Astrocyte (in vitro differentiated cells and primary cell): ENCODE results near the gene PPP2R5C.

Experiments
- EZH2 ChIP-seq: IDR thresholded peaks from 2 replicates; pipeline ENCODE4 v1.6.1; 2012; ENCODE audit warnings: mild to moderate bottlenecking, low read length, inconsistent platforms; ENCODE audit not compliant: insufficient read depth
- TF ChIP-seq, protein P1 (sequence below): IDR thresholded peaks from 2 replicates; pipeline ENCODE4 v1.5.1; 2011; ENCODE audit warnings: low read depth, mild to moderate bottlenecking, inconsistent platforms, low read length, moderate library complexity; ENCODE audit not compliant: insufficient read depth

DNA sequence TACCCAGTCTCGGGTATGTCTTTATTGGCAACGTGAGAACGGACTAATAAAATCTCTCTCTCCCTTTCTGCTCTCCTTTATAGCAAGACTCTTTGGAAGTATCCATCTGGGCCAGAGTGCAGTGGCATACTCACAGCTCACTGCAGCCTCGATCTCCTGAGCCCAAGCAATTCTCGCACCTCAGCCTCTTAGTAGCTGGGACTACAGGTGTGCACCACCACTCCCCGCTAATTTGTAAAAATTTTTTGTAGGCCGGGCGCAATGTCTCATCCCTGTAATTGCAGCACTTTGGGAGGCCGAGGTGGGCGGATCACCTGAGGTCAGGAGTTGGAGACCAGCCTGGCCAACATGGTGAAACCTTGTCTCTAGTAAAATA lies 33.2 kb upstream of the PPP2R5C start:
- TF ChIP-seq, protein P1, sequence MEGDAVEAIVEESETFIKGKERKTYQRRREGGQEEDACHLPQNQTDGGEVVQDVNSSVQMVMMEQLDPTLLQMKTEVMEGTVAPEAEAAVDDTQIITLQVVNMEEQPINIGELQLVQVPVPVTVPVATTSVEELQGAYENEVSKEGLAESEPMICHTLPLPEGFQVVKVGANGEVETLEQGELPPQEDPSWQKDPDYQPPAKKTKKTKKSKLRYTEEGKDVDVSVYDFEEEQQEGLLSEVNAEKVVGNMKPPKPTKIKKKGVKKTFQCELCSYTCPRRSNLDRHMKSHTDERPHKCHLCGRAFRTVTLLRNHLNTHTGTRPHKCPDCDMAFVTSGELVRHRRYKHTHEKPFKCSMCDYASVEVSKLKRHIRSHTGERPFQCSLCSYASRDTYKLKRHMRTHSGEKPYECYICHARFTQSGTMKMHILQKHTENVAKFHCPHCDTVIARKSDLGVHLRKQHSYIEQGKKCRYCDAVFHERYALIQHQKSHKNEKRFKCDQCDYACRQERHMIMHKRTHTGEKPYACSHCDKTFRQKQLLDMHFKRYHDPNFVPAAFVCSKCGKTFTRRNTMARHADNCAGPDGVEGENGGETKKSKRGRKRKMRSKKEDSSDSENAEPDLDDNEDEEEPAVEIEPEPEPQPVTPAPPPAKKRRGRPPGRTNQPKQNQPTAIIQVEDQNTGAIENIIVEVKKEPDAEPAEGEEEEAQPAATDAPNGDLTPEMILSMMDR: no peak
- no peak for TF ChIP-seq EZH2
